Astrocyte (in vitro differentiated cells and primary cell): Measurements from ENCODE around the gene SRL.

ENCODE experiments used
- EZH2 ChIP-seq: IDR thresholded peaks from 2 replicates; pipeline ENCODE4 v1.6.1; 2012; ENCODE audit warnings: mild to moderate bottlenecking, low read length, inconsistent platforms; ENCODE audit not compliant: insufficient read depth
- TF ChIP-seq, protein P1 (sequence below): IDR thresholded peaks from 2 replicates; pipeline ENCODE4 v1.5.1; 2011; ENCODE audit warnings: low read depth, mild to moderate bottlenecking, inconsistent platforms, low read length, moderate library complexity; ENCODE audit not compliant: insufficient read depth

GRCh38 chr16:4261557-4262172 lies 19.8 kb upstream of the SRL start:
- TF ChIP-seq, protein P1, sequence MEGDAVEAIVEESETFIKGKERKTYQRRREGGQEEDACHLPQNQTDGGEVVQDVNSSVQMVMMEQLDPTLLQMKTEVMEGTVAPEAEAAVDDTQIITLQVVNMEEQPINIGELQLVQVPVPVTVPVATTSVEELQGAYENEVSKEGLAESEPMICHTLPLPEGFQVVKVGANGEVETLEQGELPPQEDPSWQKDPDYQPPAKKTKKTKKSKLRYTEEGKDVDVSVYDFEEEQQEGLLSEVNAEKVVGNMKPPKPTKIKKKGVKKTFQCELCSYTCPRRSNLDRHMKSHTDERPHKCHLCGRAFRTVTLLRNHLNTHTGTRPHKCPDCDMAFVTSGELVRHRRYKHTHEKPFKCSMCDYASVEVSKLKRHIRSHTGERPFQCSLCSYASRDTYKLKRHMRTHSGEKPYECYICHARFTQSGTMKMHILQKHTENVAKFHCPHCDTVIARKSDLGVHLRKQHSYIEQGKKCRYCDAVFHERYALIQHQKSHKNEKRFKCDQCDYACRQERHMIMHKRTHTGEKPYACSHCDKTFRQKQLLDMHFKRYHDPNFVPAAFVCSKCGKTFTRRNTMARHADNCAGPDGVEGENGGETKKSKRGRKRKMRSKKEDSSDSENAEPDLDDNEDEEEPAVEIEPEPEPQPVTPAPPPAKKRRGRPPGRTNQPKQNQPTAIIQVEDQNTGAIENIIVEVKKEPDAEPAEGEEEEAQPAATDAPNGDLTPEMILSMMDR, result peak; percentile 23
- no peak for TF ChIP-seq EZH2
